KG1 (cell line): ENCODE data around the gene CAMK2G.
"Not testable (repeated sequence)": the region's sequence is repeated elsewhere in the genome, so short reads cannot be mapped to it uniquely, and the experiment has no call there.

Source experiments
- DNase-seq: peaks from one replicate; lab custom pipeline; 2025; lab: John Stamatoyannopoulos, UW

Gene CAMK2G

DNA sequence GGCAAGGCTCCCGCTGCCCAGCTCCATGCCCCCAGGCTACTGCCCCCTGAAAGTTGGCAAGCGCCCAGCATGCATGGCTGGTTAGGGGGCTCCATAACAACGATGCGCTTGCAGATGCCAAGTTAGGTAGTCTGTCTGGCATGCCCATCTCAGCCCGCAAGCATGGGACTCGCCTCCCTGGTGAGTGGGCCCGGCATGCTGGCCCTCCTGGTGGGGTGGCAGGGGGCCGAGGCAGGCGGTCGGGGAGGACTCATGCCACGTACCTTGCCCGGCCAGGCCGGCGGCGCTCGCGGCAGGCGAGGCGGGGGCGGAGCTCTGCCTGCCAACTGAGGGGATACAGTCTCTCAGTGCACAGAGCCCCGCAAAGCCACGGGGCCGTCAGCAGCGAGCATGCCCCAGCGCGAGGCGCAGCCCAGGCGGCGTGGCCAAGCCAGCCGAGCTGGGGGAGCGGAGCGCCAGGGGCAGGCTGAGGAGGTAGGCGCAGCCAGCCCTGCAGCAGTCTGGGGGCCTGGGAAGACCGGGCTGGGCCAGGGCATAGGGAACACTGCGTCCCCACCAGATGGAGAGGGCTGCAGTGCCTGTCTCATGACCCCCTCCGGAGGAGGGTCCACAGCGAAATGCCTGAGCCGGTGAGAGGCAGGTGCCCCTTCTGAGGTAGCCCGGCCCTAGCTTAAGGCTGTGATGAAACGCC is 34.9 kb downstream of the CAMK2G start:
- no peak for DNase-seq

- no peak for DNase-seq
Observed at GRCh38 chr10:73838827-73839226, 35.5 kb downstream of the CAMK2G start.

GRCh38 chr10:73838008-73838567 is 36.3 kb downstream of the CAMK2G start:
- no peak for DNase-seq

DNA sequence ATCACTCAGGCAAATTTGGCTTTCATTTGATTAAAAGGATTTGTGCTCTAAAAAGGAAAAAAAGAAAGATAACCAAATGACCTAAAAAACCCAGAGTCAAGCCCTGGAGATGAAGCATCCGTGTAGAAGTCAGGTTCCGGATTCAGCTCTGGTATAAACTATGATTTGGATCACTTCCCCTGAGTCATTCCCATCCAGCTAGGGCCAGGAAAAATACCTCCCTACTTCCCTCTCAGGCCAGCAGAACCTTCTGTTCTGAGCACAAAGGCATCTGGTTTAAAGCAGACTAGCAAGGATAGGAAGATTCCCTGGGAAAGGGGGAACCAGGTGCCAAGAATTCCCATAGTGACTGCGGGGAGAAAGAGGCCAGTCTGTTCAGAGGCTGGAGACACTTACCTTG is 37.3 kb downstream of the CAMK2G start:
- no peak for DNase-seq

- DNase-seq = no peak
Observed at GRCh38 chr10:73836427-73836980, 37.9 kb downstream of the CAMK2G start.

GRCh38 chr10:73829090-73829489 is 45.3 kb downstream of the CAMK2G start:
- not testable (repeated sequence) for DNase-seq

DNA sequence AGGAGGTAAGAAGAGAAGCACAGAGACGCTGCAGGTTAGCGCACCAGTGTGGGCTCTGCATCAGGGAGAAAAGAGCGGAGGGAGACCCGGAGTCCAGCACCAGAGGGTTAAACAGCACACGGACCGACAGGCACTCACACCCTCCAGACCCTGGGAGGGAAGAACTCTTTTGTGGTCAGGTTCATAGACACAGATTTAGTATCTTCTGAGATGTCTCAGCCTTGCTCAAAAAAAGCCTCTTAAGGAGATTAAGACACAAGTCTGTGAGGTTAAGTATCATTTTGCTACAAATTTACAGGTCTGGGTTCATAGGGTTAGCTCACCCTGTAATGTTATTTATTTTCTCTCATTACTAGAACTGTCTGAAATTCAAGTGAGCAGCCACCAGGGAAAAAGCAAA is 46.2 kb downstream of the CAMK2G start:
- DNase-seq = no peak

DNA sequence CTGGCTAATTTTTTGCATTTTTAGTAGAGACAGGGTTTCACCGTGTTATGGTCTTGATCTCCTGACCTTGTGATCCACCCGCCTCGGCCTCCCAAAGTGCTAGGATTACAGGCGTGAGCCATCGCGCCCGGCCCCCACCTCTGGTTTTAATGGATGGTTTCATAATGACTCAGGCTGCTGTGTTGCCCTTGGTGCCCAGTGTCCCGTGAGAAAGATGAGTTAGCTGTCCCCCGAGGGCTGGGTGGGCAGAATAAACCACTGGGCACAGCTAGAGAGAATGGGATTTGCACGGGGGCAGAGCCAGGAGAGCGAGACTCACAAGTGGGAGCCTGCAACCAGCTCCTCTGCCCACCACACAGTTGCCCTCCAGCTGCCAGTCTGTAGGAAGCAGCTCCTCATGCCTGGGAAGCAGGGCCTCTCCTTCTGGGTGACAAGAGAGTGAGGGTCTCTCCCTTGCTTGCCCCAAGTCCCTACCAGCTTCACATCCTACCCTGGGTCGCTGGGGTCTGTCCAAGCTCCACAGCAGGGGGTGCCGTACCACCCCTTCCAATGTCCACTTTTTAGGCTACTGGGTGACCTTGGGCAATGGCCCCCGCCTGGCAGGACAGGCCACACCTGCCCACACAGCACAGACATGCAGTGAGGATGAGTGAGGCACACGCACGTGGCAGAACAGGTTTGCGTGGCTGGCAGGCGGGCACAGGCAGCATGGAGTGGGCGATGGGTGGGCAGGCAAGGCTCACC is 46.8 kb downstream of the CAMK2G start:
- DNase-seq = no peak

GRCh38 chr10:73824146-73824725 is 50.1 kb downstream of the CAMK2G start:
- no peak for DNase-seq

GRCh38 chr10:73823391-73823790 is 51.0 kb downstream of the CAMK2G start:
- DNase-seq = no peak

DNA sequence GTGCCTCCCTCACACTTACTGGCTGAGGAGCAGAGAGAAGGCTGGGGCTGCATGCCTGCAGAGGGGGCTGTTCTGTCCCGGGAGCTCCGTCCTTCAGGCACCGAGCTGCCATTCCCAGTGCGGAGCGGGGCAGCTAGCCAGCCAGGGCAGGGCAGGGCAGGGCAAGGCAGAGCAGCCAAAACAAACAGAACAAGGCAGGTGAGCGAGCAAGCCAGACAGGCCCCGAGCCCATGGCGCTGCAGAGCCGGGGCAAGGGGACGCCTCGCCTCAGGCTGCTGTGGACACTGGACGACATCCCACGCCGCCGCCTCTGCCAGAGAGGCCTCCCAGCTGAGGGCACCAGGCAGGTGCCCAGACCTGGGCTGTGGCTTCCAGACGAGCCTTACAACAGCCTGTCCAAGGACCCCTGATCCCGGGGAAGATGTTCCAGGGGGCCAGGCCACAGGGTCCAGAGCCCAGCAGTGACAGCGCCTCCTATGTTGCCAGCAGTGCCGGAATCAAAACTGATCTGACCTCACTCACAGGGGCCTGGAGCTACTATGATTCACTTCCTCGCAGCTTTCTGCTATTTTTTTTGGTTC is 54.8 kb downstream of the CAMK2G start:
- DNase-seq = no peak

- no peak for DNase-seq
Observed at GRCh38 chr10:73819081-73819480, 55.3 kb downstream of the CAMK2G start.

GRCh38 chr10:73818402-73818801 is 56.0 kb downstream of the CAMK2G start:
- DNase-seq = no peak

GRCh38 chr10:73817826-73818225 is 56.5 kb downstream of the CAMK2G start:
- no peak for DNase-seq

DNA sequence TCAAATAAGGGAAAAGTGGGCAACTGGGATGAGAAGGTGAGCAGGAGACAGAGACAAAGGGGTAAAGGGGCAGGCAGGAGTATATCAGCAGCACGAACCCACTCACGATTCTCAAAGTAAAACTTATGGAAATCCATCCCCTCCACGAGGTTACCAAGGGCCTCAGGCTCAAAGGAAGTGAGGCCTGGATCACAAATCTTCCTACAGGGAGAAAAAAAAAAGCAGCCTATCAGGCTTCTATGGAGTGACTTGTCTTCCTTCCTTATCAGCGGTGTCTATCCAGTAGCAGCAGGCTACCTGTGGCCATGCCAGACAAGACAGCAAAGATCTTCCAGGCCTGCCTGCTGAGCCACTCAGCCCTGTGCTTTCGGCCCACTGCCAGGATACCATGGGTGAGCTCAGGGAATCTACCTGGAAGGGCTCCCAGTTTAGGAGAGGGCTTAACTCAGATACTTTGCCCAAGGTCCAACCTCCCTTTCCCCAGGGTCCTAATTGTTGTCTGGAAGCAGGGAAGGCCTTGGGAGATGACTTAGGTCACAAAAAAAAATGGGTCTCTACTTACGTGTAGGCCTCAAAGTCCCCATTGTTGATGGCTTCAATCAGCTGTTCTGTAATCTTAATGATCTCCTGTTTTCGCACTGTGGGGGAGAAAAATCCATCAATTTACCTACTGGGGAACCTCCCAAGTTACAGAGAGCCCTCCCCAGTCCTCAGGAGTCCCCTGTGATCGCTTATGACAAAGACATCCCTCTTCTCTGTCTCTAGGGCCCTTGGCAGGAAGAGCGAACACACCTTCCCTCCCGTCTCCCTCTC is 57.2 kb downstream of the CAMK2G start:
- DNase-seq = no peak

- no peak for DNase-seq
Observed at GRCh38 chr10:73815719-73816030, 58.7 kb downstream of the CAMK2G start.

DNA sequence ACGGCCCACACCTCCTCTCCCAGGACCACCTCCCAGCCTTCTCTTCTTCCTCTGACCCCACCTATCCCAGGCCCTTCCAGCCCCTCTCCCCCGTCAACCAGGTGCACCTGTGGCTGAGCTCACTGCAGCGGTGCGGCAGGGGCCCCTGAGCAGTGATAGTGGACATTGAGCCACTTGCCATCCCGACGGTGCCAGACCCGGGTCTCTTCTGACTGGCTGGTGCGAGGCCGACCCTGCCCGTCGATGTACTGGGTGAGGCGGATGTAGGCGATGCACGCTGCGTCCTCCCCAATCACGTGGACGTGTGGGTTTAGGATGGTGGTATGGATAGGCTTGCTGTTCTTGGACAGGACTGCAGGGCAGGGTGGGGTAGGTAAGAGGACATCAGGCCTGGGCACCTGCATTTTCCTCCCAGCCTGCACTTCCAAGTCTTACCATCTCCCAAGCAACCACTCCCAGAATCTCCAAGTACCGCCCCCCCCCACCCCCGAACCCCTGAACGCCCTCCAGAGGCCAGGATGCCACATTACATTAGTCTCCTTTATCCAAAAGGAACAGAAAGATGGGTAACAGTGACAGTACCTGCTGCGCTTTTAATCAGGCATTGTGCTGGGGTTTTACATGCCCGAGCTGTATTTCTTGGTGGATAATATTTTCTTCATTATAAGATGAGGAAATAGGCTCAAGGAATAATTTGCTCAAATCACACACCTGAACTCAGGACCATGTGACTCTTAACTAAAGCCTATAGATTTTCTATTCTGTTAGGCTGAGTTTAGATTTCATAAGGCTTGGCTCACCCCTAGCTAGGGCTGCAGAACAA is 59.2 kb downstream of the CAMK2G start:
- DNase-seq = no peak

GRCh38 chr10:73814276-73814895 is 60.0 kb downstream of the CAMK2G start:
- no peak for DNase-seq

DNA sequence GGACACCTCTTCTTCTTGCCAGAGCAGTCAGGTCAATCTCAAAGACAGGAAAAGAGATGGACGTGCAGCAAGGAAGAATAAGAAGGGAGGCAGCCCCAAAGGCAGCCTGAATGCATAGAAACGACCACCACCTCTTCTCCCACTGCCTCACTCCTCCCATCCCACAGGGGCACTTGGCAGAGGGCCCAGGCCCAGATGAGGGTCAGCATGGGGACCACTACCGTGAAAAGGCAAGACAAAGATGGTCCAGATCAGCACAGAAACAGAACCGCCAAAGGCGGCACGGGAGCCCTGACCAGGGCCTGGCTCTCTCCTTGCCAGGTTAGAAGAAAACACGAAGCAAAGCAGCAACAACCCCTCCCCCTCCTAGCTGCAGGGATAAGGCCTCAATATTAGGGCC is 61.0 kb downstream of the CAMK2G start:
- DNase-seq = no peak

DNA sequence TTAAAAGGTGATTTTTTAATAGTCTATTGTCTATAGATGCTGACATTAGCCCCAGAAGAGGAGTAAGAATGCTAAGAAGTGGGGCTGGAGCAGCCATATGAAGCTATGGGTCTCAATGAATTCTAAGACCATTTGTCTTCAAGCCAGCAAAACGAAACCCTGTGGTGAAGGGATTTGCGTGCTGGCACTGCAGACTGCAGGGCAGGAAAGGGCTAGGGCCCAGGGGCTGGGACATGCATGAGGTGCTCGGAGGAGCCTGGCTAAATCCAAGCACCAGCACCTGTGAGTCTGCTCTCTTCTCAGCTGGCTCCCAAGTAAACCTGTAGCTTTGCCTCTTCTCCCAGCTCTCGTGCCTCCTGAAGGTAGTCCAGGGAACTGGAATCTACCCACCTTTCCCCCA is 61.7 kb downstream of the CAMK2G start:
- no peak for DNase-seq
